Keratinocyte (primary cell): ENCODE results near the gene FOXF2. TPM values are rescaled to one million over a fixed set of nuclear protein-coding genes. Genes with fewer than 3 reads are reported as not detected.

Experiments
- DNase-seq: peaks from one replicate; pipeline ENCODE4 v3.0.0-alpha.2; 2011; ENCODE audit warnings: low read depth, missing footprints, low spot score
- FAIRE-seq: peaks from 2 replicates; lab custom pipeline; 2011; peaks lifted over from hg19 to GRCh38; lab: Jason Lieb, UNC
- H2AFZ ChIP-seq: 2 replicates; pipeline ENCODE4 v1.6.0; 2012; ENCODE audit warnings: low read length, control low read depth, inconsistent platforms; ENCODE audit not compliant: control insufficient read depth
- H3K27ac ChIP-seq: 2 replicates; pipeline ENCODE4 v1.5.1; 2011; ENCODE audit warnings: low read length; ENCODE audit not compliant: control insufficient read depth, insufficient read depth
- H3K27me3 ChIP-seq: 3 replicates; pipeline ENCODE4 v1.6.0; 2011; ENCODE audit warnings: low read length; ENCODE audit not compliant: control insufficient read depth, insufficient read depth; ENCODE audit errors: extremely low read depth
- H3K36me3 ChIP-seq, 2 experiments: 2 replicates in 1 of 2; 3 replicates in 1 of 2; pipeline ENCODE4 v1.5.1; 2011; ENCODE audit warnings: low read length in 2 of 2, mild to moderate bottlenecking in 1 of 2; ENCODE audit not compliant: control insufficient read depth in 2 of 2, insufficient read depth in 2 of 2; ENCODE audit errors: extremely low read depth in 1 of 2
- H3K4me1 ChIP-seq: 3 replicates; pipeline ENCODE4 v1.5.1; 2011; ENCODE audit warnings: low read length; ENCODE audit not compliant: control insufficient read depth, insufficient read depth; ENCODE audit errors: extremely low read depth
- H3K4me2 ChIP-seq: 3 replicates; pipeline ENCODE4 v1.6.0; 2011; ENCODE audit warnings: low read depth, low read length; ENCODE audit not compliant: control insufficient read depth, insufficient read depth; ENCODE audit errors: extremely low read depth
- H3K4me3 ChIP-seq, 3 experiments: fragments of 200-600 bp in 1 of 3; sonication (generic) in 1 of 3; 2 replicates in 2 of 3; 3 replicates in 1 of 3; pipeline ENCODE4 v1.5.1; 2011 to 2016; ENCODE audit warnings: low read length in 3 of 3, mild to moderate bottlenecking in 3 of 3, control low read depth in 2 of 3, inconsistent platforms in 1 of 3, low read depth in 1 of 3, mixed read lengths in 1 of 3, mixed run types in 1 of 3, moderate library complexity in 1 of 3; ENCODE audit not compliant: control insufficient read depth in 2 of 3, insufficient read depth in 2 of 3; ENCODE audit errors: extremely low read depth in 1 of 3
- H3K79me2 ChIP-seq: 2 replicates; pipeline ENCODE4 v1.6.0; 2012; ENCODE audit warnings: low read length; ENCODE audit not compliant: control insufficient read depth, insufficient read depth
- H3K9ac ChIP-seq: 3 replicates; pipeline ENCODE4 v1.6.0; 2011; ENCODE audit warnings: low read length; ENCODE audit not compliant: control insufficient read depth, insufficient read depth; ENCODE audit errors: extremely low read depth
- H3K9me1 ChIP-seq: 3 replicates; pipeline ENCODE4 v1.6.0; 2011; ENCODE audit warnings: low read length; ENCODE audit not compliant: control insufficient read depth, insufficient read depth; ENCODE audit errors: extremely low read depth
- H3K9me3 ChIP-seq: 2 replicates; pipeline ENCODE4 v1.5.1; 2012; ENCODE audit warnings: low read depth, low read length; ENCODE audit not compliant: control insufficient read depth
- H4K20me1 ChIP-seq: 3 replicates; pipeline ENCODE4 v1.6.0; 2011; ENCODE audit warnings: low read length; ENCODE audit not compliant: control insufficient read depth, insufficient read depth; ENCODE audit errors: extremely low read depth
- CTCF ChIP-seq, 3 experiments: IDR thresholded peaks in 1 of 3; conservative IDR thresholded peaks in 1 of 3; optimal IDR thresholded peaks in 1 of 3; 2 replicates in 2 of 3; 3 replicates in 1 of 3; pipeline versions ENCODE3 to v1.5.1; 2011; ENCODE audit warnings: low read length in 3 of 3, mild to moderate bottlenecking in 3 of 3, moderate library complexity in 2 of 3, control low read depth in 1 of 3, inconsistent platforms in 1 of 3; ENCODE audit not compliant: insufficient read depth in 2 of 3; ENCODE audit errors: extremely low read depth in 1 of 3
- EZH2 ChIP-seq: IDR thresholded peaks from one replicate; pipeline ENCODE4 v1.6.1; 2012; ENCODE audit warnings: inconsistent platforms, mild to moderate bottlenecking, low read length, moderate library complexity
- dilution Hi-C: fragments of 300-500 bp; cut with MboI; formaldehyde crosslinking; loops from one replicate; pipeline ENCODE4 v1.7.0; 2020; ENCODE audit warnings: low sequenced_read_pairs; ENCODE audit not compliant: extremely low pct_ligation_motif_present
- polyA plus RNA-seq, 5 experiments: library from polyadenylated mRNA; depleted of rRNA in 3 of 5; stranded (reverse) in 3 of 5; stranded (forward) in 1 of 5; unstranded in 1 of 5; fragments of >200 nt; gene quantifications; 1 replicate in 1 of 5; 2 replicates in 3 of 5; 3 replicates in 1 of 5; pipeline versions ENCODE4 v1.2.1 to v1.2.3, GENCODE V29; 2011 to 2012; ENCODE audit warnings: missing spikeins in 2 of 5, low read depth in 1 of 5, low replicate concordance in 1 of 5

FOXF2 gene
- polyA plus RNA-seq, 1 donor (not counting 4 experiments of a cell fraction or from before 2014, with no cell fraction given): 0.34 TPM

- H3K4me3 ChIP-seq: no peak overlapping the region
- TF ChIP-seq CTCF (optimal IDR thresholded peaks at IDR 0.05 in 1 of 3, IDR thresholded peaks at IDR 0.05 in 1 of 3, conservative IDR thresholded peaks at IDR 0.05 in 1 of 3; ENCODE audit: extremely low read depth in 1 of 3, insufficient read depth in 2 of 3, low read length in 3 of 3): no peak
- TF ChIP-seq EZH2: no peak
- H3K27ac ChIP-seq: no peak overlapping the region
- no peaks in the 10 kb centered on the region for H3K79me2 ChIP-seq
- dilution Hi-C loops: no loop called here
- H3K36me3 ChIP-seq: no peaks in the 10 kb centered on the region
- no peaks in the 10 kb centered on the region for H4K20me1 ChIP-seq
- no peak overlapping the region for H2AFZ ChIP-seq
- DNase-seq (no peak), FAIRE-seq (no peak)
- no peak overlapping the region for H3K9ac ChIP-seq
- H3K9me3 ChIP-seq: no peaks in the 10 kb centered on the region
- H3K27me3 ChIP-seq: peaks cover 22% of the 10 kb centered on the region
- H3K4me1 ChIP-seq: peaks cover 3% of the 10 kb centered on the region
- H3K9me1 ChIP-seq: no peaks in the 10 kb centered on the region
- no peak overlapping the region for H3K4me2 ChIP-seq
Observed at GRCh38 chr6:1437553-1438406, 48.4 kb downstream of the FOXF2 start.

- H2AFZ ChIP-seq: no peak overlapping the region
- no peaks in the 10 kb centered on the region for H4K20me1 ChIP-seq
- no peak overlapping the region for H3K27ac ChIP-seq
- DNase-seq (no peak), FAIRE-seq (no peak)
- TF ChIP-seq CTCF (optimal IDR thresholded peaks at IDR 0.05 in 1 of 3, IDR thresholded peaks at IDR 0.05 in 1 of 3, conservative IDR thresholded peaks at IDR 0.05 in 1 of 3; ENCODE audit: extremely low read depth in 1 of 3, insufficient read depth in 2 of 3, low read length in 3 of 3) (no peak), EZH2 (no peak)
- no peak overlapping the region for H3K9ac ChIP-seq
- H3K4me1 ChIP-seq: peaks cover 3% of the 10 kb centered on the region
- dilution Hi-C loops: no loop called here
- no peak overlapping the region for H3K4me2 ChIP-seq
- H3K4me3 ChIP-seq: no peak overlapping the region
- no peaks in the 10 kb centered on the region for H3K36me3 ChIP-seq
- H3K27me3 ChIP-seq: peaks cover 22% of the 10 kb centered on the region
- H3K9me3 ChIP-seq: no peaks in the 10 kb centered on the region
- no peaks in the 10 kb centered on the region for H3K9me1 ChIP-seq
- H3K79me2 ChIP-seq: no peaks in the 10 kb centered on the region
Observed at GRCh38 chr6:1438471-1438881, 49.1 kb downstream of the FOXF2 start.
